ENCODE data around the gene CPEB2.

CPEB2 gene

DNA sequence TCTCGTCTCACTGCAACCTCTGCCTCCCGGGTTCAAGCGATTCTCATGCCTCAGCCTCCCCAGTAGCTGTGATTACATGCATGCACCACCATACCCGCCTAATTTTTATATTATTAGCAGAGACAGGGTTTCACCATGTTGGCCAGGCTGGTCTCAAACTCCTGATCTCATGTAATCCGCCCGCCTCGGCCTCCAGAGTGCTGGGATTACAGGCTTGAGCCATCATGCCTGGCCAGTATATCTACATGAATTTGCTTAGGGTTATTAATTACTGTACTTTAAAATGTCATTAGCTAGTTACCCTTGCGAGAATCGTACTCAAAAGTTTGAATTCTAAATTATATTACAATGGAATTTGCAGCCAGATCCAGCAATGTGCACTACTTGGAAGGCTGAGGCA, 8.9 kb downstream of the CPEB2 start:
- DNase-seq = no peak

DNA sequence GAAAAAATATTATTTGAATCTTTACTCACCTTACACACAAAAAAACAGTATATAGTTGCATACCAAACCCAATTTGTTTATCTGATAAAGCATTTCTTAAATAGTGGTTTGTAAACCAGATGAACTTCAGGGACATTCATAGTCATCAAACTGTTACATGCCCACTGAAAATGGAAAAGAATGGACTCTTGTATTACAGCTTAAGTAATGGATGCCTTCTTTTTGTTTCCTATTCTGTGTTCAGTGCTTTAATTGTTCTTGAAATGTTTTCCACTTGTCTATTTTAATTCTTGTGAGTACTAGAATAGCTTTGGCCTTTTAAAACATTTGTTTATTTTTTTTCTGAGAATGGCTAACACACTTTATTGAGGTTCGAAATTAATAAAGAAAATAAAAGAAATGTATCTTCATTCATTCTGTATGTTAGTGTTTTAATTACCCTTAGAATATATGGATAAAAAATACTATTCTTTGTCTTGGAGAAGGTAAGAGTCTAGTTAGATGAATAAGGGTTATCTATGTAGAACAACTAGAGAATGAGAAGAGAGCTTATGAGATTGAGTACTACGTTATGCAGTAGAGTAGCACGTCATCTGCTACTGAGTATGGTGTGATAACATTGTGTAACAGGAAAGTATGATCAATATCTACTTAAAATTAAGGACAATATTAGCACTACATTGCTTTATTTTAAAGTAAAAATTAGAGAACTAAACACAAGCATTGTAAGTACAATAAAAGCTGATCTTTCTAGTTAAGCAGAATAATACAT, 9.9 kb downstream of the CPEB2 start:
- DNase-seq = no peak

DNA sequence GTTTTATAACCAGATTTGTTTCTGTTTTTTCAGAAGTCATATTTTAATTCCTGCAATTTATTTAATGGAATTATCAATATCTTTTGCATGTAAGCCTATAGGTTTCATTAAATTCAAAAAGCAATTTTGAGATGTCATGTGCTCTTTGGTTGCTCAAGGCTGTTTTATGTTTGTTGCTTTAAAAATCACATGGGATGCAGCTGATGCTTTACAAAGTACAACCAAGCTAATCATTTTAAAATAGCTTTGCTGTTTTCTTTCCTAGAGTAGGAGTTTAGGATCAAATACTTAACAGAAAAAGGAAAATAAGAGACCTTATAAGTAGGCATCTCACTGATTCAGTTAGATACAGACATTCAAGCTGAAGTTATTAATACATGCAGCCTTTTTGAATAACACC, 11.3 kb downstream of the CPEB2 start:
- no peak for DNase-seq

DNA sequence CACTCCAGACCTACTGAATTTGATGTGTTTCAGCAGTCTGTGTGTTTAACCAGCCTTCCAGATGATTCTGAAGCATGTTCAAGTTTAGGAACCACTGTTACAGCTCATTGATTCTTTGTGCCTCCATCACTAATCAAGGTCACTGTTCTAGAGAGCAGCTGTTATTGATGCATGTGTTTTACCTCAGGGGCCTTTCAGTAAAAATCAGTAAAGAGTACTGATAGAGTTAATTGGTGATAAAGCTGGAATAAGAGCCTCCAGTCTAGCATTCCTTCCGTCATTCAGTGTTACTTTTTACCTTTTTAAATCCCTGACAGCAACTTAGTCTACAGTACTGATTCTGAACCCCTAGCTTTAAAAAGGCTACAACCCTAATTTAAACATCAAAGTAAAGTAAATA, 12.9 kb downstream of the CPEB2 start:
- DNase-seq = no peak

DNA sequence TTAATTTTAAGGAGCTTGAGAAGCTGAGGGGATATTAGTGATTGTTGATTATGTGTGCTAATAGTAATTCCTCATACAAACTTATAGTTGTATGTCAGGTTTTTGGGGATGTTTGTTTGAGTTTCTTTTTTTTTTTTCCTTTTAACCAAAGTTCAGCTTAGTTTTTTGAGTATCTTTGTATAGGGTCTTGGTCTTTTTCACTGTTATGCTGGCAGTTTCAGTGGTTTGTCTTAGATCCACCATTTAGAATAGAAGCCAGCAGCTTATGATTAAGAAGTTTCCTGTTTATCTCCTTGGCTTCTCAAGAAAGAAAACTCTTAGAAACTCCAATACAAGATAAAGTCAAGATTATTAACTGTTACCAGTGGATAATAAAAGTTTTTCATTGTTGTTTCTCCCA, 16.1 kb downstream of the CPEB2 start:
- no peak for DNase-seq

DNA sequence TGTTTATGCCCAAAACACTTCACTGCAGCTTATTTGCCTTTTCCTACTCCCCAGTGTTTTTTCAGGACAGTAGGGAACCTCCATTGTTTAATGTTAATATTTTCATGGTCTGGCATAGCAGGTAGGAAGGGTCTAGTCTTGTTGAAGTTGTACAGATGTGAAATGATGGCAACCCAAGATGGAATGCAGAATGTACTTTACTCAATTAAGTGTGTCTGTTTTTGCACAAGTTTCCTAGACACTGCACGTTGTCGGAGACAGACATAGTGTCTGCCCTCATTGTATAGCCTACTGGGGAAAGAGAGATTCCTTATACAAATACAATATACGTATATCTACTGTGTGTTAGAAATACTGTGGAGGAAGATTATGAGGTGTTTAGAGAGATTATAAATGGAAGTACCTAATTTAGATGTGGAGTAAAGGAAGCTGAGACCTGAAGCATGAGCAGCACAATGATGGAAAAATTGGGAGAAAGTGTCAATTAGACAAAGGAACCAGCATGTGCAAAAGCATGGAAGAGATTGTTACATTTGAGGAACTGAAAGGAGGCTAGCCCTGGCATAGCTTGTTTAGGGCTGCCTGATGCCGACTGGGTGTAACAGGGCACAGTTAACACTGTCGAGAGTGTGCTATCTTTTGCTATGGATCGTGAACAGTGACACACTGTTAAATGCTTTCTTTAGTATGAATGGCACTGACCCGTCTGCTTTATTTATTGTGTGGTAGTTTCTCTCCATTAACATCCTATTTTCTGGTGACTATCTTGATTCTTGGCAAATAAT, 18.4 kb downstream of the CPEB2 start:
- no peak for DNase-seq

DNA sequence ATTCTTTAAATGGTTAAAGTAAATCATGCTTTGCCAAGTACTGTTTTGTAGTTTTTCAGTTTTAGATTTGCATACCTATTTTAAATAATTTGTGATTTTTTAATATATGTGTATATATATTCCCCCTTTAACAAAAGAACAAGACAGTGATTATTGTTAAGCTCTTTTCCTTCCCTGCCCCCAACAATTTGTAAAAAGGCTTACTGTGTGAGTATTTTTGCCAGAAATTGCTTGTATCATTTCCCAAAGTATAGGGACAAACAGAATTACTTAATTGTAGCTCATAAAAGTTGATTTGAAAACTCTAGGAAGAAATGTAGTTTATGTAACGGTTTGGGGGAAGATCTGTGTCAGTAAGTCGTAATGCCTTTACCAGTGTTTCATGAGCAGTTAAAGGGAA, 19.0 kb downstream of the CPEB2 start:
- no peak for DNase-seq

DNA sequence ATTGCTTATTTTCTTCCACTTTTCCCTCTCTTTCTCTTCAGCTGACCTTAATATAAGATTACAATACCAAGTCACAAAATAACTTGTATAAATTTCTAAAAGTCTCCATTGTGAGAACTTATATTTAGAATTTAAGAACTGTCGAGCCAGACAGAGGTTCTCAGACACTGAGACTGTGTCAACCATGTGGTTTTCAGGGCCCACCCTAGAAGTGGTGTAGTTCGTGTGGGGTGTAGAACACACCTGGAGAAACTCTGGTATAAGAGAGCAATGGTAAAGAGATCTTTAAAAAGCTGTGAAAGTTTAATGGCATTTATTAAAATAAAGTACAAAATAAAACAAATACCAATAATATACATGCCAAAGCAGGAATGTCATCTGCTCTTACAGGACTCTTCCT, 19.7 kb downstream of the CPEB2 start:
- DNase-seq = no peak

DNA sequence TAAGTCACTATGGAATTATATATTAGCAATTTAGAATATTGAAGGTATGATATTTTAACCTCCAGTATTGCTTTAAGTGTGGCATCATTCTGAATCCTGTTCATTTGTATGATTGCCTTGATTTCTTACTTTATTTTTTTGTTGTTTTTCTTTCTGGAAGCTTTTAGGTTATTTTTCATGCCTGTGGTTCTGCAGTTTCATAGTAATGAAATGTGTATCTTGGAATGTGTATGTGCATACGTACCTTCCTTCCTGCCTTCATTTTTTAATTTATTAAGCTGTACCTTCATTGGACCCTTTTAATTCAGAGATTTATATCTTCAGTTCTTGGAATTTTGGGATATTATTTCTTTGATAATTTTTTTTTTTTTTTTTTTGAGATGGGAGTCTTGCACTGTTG, 22.1 kb downstream of the CPEB2 start:
- DNase-seq = no peak

DNA sequence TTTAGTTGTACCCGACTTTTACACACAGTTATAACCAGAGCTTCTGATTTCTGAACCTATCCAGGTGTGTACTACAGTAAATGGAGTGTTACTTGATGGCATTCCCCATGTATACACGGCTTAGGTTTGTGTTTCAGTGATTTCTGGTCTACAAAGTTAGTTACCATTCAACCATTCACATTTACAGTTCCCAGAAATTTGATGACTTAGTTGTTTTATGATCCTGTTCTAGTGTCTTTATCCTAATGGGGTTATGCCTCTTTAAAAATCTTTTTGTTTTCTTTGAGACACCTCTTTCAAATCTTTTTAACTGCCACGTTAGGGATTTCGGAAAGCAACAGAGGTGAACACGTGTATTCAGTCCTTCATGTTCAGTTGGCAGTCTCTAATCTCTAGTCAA, 23.4 kb downstream of the CPEB2 start:
- DNase-seq = no peak

DNA sequence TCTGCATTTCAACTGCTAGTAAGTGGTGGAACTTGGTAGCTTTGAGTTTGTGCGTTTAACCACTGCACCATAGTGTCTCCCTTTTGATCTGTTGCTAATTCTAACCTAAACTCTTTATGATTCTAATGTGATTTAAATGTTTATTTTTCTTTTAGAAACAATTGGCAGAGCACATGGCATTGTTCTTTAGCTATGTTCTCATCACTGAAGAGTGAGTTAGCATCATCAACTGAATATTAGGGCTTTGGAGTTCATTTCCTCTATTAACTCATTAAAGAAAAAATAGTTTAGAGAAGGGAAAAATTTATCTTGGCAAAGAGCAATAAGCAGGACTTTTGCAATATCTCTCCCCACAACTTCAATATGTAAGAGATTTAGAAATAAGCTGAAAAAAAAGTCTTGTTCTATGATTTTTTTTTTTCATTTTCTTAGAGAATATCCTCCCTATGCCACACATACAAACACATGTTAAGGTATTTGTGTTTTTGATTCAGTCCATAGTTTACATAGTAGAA, 25.7 kb downstream of the CPEB2 start:
- no peak for DNase-seq

DNA sequence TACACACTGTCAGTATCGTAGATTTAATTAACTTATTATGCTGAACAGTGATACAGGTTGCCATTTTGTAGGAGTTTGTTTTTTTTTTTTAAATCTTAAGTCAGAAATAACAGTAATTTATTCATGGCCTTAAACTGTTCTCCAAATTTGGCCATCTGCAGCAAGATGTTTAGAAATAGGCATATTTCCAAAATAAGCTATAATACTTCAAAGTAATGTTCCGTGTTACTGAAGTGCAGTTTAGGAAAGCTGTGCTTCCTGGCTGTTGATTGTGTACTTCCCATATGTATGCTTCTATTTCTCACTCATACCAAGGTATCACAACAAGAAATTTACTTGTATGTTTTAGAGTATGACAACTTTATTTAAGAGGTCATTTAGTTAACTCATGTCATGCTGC, 28.9 kb downstream of the CPEB2 start:
- DNase-seq = no peak

DNA sequence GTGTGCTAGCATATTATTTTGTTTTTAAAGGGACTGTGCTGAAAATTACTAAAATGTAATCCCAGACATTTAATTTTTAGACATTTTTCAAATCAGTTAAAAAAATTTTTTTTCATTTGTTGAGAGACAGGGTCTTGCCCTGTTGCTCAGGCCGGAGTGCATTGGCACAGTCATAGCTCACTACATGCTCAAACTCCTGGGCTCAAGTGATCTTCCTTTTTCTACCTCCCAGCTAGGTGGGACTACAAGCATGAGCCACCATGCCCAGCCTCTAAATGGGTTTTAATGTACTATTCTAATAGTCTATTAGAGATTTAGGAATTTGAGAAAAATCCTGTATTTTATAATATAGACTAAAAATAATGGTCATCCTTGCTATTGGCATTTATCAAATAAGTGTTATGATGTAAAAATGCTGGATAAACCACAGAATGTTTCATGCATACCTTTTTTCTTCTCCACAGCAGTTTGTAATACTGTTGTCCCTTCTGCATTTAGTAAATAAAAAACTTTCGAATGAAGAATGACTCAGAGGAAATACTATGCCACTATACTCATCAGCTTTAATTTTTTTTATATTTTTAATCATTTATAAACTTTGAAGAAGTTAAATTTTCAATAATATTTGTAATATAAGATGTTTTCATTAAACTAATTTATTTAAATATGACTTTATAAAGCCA, 29.9 kb downstream of the CPEB2 start:
- no peak for DNase-seq

DNA sequence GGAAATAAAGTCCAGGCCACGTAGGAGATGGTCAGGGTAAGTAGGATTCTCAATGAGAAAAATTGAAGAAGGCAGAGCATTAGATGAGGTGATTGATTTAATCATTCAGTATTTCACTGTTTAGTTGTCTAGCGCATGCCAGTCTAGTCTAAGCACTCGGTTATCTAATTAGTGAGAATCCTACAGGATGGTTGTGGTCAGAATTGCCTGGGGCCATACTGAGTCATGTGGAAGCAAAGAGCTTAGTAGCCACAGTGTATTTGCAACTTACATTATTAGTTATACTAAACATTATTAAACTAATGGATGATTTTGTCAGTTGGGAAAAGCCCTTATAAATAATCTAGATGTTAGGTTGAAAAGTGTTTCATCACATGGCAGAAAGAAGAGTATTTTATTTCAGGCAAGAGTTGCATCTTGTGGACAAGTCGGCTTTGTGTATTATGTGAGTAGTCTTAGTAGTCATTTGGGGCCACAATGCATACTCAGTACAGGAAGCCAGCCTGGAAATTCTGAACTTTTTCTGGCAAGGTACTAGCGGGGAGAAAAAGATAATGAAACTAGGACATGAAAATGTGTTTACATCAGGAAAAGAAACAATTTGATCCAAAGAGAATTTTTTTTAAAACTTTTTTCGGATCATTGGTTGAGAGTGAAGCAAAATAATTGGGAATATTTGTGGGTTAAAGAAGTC, 31.9 kb downstream of the CPEB2 start:
- DNase-seq = no peak

DNA sequence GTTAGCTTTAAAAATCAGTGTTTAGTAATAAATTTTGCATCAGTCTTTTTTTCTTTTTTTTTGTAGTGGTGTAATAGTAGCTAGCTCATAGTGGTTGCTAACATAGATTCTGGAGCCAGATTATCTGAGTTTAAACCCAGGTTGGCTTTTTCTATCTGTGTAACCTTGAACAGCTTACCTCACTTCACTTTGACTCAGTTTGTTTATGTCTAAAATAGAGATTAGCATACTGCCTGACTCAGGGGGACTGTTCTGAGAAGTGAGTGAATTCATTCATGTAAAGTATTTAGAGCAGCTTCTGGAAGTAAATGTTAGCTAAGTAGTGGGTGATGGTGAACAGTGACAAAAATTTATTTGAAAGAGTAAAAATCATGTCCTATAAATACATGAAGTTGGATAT, 32.9 kb downstream of the CPEB2 start:
- DNase-seq = no peak

DNA sequence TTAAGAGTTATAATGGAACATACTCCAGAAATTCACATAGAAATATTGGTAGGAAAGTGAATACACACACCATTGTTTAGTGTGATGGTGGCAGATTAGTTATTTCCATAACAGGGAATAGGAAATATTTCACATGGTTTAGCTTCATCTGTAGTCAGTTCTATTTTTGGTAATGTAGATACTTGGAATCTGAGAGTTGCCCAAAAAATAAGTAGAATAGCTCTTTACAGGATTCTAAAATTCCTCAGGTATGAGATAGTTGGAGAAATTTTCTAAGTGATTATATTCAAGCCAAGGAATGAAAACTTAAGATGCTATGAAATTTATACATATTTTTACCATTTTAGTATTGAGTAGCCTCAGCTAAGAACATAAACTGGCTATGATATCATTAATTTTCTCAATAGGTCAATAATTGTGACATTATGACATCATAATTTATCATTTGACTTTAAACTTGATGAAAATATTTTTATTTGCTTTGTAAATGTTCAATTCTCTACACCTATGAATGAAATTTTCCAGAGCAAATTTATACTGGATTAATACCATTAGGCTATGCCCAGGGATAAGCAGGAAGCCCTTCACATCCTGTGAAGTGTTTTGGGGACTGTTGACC, 35.8 kb downstream of the CPEB2 start:
- DNase-seq = no peak

DNA sequence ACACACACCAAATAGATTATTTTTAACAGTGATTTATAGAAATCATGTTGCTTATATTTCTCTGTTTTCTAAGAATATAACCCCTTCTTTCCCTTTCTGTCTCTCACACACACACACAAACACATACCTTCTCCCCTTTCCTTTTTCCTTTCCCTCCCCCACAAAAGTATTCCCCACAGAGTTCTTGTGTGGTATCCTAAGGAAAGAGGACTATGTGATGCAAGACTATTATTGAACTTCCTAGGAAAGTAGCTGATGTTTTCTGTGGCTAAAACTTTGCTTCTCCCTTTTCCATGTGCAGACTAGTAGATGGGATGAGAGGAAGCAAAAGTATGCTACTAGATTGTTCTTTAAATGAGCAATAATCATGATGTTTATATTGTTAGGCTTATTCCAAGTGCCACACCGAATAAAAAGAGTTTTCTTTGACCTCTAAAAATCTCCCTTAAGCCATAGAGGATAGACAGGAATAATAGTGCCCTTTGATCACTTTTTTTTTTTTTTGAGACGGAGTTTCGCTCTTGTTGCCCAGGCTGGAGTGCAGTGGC, 38.7 kb downstream of the CPEB2 start:
- DNase-seq = no peak

DNA sequence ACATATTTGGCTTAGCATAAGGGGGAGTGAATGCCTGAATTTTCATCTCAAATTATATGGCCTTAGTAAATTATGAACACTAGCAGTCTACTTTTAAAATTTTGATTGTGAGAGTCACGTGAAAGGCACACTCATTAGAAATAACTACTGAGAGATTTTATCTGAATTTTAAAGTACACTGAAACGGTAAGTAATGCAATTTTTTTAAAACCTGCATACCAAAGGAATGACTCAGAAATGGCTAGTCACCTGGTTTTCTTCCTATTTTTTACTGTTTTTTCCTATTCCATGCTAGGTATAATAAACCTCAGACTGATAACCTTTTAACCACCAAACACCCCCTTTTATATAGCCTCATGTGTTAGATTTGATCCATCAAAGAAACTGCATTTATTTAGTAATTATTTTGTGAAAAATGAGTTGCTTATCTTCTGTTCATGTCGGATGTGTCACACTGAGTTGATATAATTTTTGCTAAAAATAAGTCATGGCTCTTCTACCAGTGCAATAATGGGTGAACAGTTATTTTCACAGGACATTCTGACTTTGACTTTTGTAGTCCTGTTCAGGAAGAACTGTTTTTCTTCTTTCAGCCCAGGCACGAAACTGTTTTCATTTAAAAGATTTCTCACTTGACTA, 40.4 kb downstream of the CPEB2 start:
- DNase-seq = no peak

DNA sequence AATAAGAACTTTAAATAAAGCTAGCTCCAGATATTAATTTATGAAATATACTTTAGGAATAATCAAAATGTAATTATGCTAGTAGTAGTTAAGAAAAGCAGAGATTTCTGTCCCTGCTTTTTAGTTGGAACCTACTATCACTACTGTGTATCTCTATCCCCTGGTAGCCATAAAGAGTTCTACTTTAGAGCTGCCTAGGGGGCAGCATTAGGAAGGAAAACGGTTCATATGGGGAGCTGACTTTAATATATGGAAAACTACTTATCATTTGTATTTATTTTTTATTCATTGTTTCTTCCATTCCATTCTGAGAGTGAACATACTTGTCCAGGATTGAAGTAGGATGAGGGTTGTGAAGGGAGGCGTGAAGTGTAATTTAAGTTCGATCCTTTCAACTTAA, 40.9 kb downstream of the CPEB2 start:
- no peak for DNase-seq

DNA sequence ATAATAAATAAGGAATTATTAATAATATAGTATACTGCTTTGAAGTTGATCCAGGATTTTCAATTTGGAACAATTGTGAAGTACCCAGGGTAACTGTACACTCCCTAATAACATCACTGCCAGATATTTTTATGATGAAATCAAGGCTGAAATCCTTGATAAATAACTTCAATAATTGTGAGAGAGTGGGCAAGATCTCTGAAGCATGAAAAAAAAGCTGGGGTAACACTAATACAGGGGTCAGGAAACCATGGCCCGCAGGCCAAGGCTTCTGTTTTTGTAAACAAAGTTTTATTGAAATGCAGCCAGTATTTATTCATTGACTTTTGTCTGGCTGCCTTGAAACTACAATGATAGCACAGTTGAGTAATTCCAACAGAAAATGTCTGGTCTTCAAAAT, 41.6 kb downstream of the CPEB2 start:
- DNase-seq = no peak

DNA sequence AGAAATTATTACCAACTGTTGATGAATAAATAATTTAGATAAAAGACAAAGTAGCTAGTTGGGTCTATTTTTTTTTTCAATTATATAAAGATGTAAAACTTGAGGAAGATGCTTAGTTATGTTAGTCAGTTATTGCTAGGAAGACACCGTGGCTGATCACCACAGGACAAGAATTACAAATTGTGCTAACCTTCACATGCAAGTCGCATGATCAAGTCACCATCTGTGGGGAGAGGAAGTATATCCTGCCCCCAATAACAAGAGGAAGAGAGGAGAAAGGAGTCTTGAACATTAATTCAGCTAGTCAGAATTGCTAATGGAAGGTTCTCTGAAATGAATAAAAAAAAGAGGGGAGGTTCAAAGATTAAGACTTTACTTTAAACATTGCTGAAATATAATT, 52.3 kb downstream of the CPEB2 start:
- DNase-seq = no peak

DNA sequence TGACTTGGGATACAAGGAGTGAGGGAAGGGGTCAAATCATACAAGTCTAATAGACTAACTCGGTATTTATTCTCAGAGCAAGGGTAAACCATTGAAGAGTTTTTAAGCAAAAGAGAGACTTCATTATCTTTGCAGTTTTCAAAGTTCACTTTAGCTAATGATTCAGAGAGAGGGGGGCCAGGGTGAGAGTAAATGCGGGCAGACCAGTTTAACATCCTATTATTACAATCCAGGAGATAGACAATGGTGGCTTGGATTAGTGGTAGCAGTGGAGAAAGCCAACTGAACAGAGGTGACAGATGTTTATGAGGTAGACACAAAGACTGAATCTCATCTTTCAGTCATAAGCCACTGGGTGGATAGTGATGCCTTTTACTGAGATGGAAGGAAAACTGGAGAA, 57.9 kb downstream of the CPEB2 start:
- DNase-seq = no peak

All from activated CD4-positive, alpha-beta T cell treated with anti-CD3 and anti-CD28 coated beads for 4 hours (primary cell).